Transverse colon (tissue), 4 donors: ENCODE results near the gene NCAPD2. TPM values are rescaled to one million over a fixed set of nuclear protein-coding genes. Genes with fewer than 3 reads are reported as not detected.

Source experiments
- DNase-seq: peaks from one replicate; pipeline ENCODE4 v3.0.0-alpha.2; 2019
- H3K27ac ChIP-seq, 4 donors: fragments of 200-600 bp; sonication (generic); 2 replicates each; pipeline ENCODE4 v1.5.1; 2016 to 2018; ENCODE audit warnings: inconsistent platforms in 4 of 4
- H3K27me3 ChIP-seq: fragments of 200-600 bp; sonication (generic); 2 replicates; pipeline ENCODE4 v1.5.1; 2017; ENCODE audit warnings: inconsistent platforms
- H3K36me3 ChIP-seq, 4 donors: fragments of 200-600 bp; sonication (generic); 2 replicates each; pipeline ENCODE4 v1.5.1; 2017 to 2019; ENCODE audit warnings: inconsistent platforms in 4 of 4
- H3K4me1 ChIP-seq, 4 donors: fragments of 200-600 bp; sonication (generic); 2 replicates each; pipeline ENCODE4 v1.5.1; 2017 to 2020; ENCODE audit warnings: inconsistent platforms in 4 of 4
- H3K4me3 ChIP-seq, 4 donors: fragments of 200-600 bp; sonication (generic); 1 replicate in 1 of 4; 2 replicates in 3 of 4; pipeline versions ENCODE4 v1.5.1 to v1.6.1; 2017 to 2019; ENCODE audit warnings: inconsistent platforms in 4 of 4
- H3K9me3 ChIP-seq, 2 donors: fragments of 200-600 bp; sonication (generic); 2 replicates each; pipeline ENCODE4 v1.5.1; 2017 to 2019; ENCODE audit warnings: inconsistent platforms in 2 of 2
- CTCF ChIP-seq, 5 experiments: fragments of 200-600 bp in 3 of 5; fragments of 450-650 bp in 2 of 5; sonication (generic) in 3 of 5; IDR thresholded peaks; 1 replicate in 2 of 5; 2 replicates in 3 of 5; pipeline ENCODE4 v1.5.1; 2016 to 2017; ENCODE audit warnings: antibody characterized with exemption in 5 of 5, inconsistent platforms in 3 of 5, mild to moderate bottlenecking in 2 of 5, moderate library complexity in 1 of 5
- EP300 ChIP-seq: sonication (generic); formaldehyde crosslinking; IDR thresholded peaks from one replicate; pipeline ENCODE4 v1.6.1; 2017; ENCODE audit warnings: antibody characterized with exemption, low read depth
- POLR2A ChIP-seq: fragments of 450-650 bp; IDR thresholded peaks from one replicate; pipeline ENCODE4 v1.6.1; 2016; ENCODE audit warnings: antibody characterized with exemption, mild to moderate bottlenecking, moderate library complexity
- POLR2AphosphoS5 ChIP-seq, 3 donors: sonication (generic); formaldehyde crosslinking; IDR thresholded peaks; one replicate each; pipeline ENCODE4 v1.6.1; 2016; ENCODE audit warnings: antibody characterized with exemption in 3 of 3
- WGBS, 2 donors: methylation state at CpG; one replicate each; pipeline ENCODE4 v1.1.5; 2018; ENCODE audit warnings: low coverage in 1 of 2; 5-methylcytosine and 5-hydroxymethylcytosine counted together
- in situ Hi-C, 4 donors: fragments of 200-750 bp; cut with MboI; loops; one replicate each; pipeline versions ENCODE4 v1.15.0 to v1.15.1; 2017; ENCODE audit warnings: low sequenced_read_pairs in 3 of 4, low pct_ligation_motif_present in 1 of 4, low pct_unique_long_range_greater_than_20kb in 1 of 4
- intact Hi-C: fragments of 100-400 bp; cut with DNase I; formaldehyde crosslinking; loops from one replicate; pipeline ENCODE4 v1.15.1; 2023; ENCODE audit warnings: low total_unique reads
- total RNA-seq, 4 donors: library from RNA; depleted of rRNA; stranded (reverse); fragments of >200 nt; gene quantifications; one replicate each; pipeline ENCODE4 v1.1.0, GENCODE V29; 2016

NCAPD2 gene
- total RNA-seq, 4 donors from 2014 or later, result 18.3 to 20.2 (median 19.2) TPM

GRCh38 chr12:6522193-6522592, 28.3 kb downstream of the NCAPD2 start:
- in situ Hi-C loops, result no loop called here
- no peak for DNase-seq
- Histone ChIP-seq H3K4me1 (no peaks in the 10 kb centered on the region), H3K27me3 (no peaks in the 10 kb centered on the region), H3K9me3 (no peaks in the 10 kb centered on the region), H3K27ac (no peak overlapping the region), H3K4me3 (no peak overlapping the region), H3K36me3 (peaks cover 0 to 73% (median 34%) of the 10 kb centered on the region in 4 donors)
- 80 to 97% methylated on average over 4 to 10 of the region's 10 CpGs for WGBS, 2 donors
- intact Hi-C loops, result no loop called here
- no peak for TF ChIP-seq EP300
- no peak for TF ChIP-seq POLR2A

GRCh38 chr12:6523708-6524107, 29.8 kb downstream of the NCAPD2 start:
- H3K27ac ChIP-seq, result no peak overlapping the region
- no peak overlapping the region for H3K4me3 ChIP-seq
- H3K9me3 ChIP-seq, result no peaks in the 10 kb centered on the region
- DNase-seq, result no peak
- WGBS, 2 donors, result 76 to 83% methylated on average over 3 of the region's 3 CpGs
- no peaks in the 10 kb centered on the region for H3K27me3 ChIP-seq
- intact Hi-C loops, result no loop called here
- TF ChIP-seq EP300 (no peak), POLR2A (no peak), CTCF (IDR thresholded peaks at IDR 0.05) (no peak), POLR2AphosphoS5 (IDR thresholded peaks at IDR 0.05) (no peak)
- no peaks in the 10 kb centered on the region for H3K4me1 ChIP-seq
- in situ Hi-C loops, result no loop called here
- H3K36me3 ChIP-seq, result peaks cover 0 to 78% (median 35%) of the 10 kb centered on the region in 4 donors

- Histone ChIP-seq H3K9me3 (no peaks in the 10 kb centered on the region), H3K4me3 (no peak overlapping the region), H3K27me3 (no peaks in the 10 kb centered on the region), H3K4me1 (no peaks in the 10 kb centered on the region), H3K36me3 (peaks cover 0 to 87% (median 35%) of the 10 kb centered on the region in 4 donors), H3K27ac (no peak overlapping the region)
- intact Hi-C loops, result no loop called here
- in situ Hi-C loops, result loop anchor here in 1 of 4 donors (25.0 kb wide), 2 partner anchors 87 to 187 kb away; partner anchors contain the start of genes CD27 and TNFRSF1A
- no peak for DNase-seq
- 92% methylated on average over 5 of the region's 5 CpGs; no CpG with 5 or more reads in 1 of the 2 donors for WGBS, 2 donors
- no peak for TF ChIP-seq POLR2A
These were observed 30.7 kb downstream of the NCAPD2 start for GRCh38 chr12:6524648-6525047.

GRCh38 chr12:6526201-6526600, 32.3 kb downstream of the NCAPD2 start:
- intact Hi-C loops (no loop called here), in situ Hi-C loops (loop anchor here in 1 of 4 donors (25.0 kb wide), 2 partner anchors 89 to 189 kb away; partner anchors contain the start of genes CD27 and TNFRSF1A)
- WGBS, 2 donors, result 93 to 94% methylated on average over 3 to 7 of the region's 7 CpGs
- no peak overlapping the region for H3K27ac ChIP-seq
- H3K4me3 ChIP-seq, result no peak overlapping the region
- H3K36me3 ChIP-seq, result peaks cover 0 to 75% (median 31%) of the 10 kb centered on the region in 4 donors
- no peak for DNase-seq
- no peaks in the 10 kb centered on the region for H3K4me1 ChIP-seq
- TF ChIP-seq POLR2AphosphoS5 (IDR thresholded peaks at IDR 0.05) (no peak), POLR2A (no peak), CTCF (IDR thresholded peaks at IDR 0.05) (no peak), EP300 (no peak)
- H3K27me3 ChIP-seq, result no peaks in the 10 kb centered on the region
- no peaks in the 10 kb centered on the region for H3K9me3 ChIP-seq

GRCh38 chr12:6526766-6527525, 33.0 kb downstream of the NCAPD2 start:
- H3K27ac ChIP-seq, result no peak overlapping the region
- peaks cover 0 to 67% (median 27%) of the 10 kb centered on the region in 4 donors for H3K36me3 ChIP-seq
- H3K27me3 ChIP-seq, result no peaks in the 10 kb centered on the region
- DNase-seq, result no peak
- H3K4me3 ChIP-seq, result no peak overlapping the region
- peaks cover 0 to 3% (median 1%) of the 10 kb centered on the region in 4 donors for H3K4me1 ChIP-seq
- TF ChIP-seq EP300 (no peak), POLR2AphosphoS5 (IDR thresholded peaks at IDR 0.05) (no peak), POLR2A (no peak), CTCF (IDR thresholded peaks at IDR 0.05) (no peak)
- intact Hi-C loops, result no loop called here
- H3K9me3 ChIP-seq, result no peaks in the 10 kb centered on the region
- in situ Hi-C loops, result loop anchor here in 1 of 4 donors (25.0 kb wide), 2 partner anchors 90 to 190 kb away; partner anchors contain the start of genes CD27 and TNFRSF1A
- WGBS, 2 donors, result 92 to 94% methylated on average over 9 to 19 of the region's 19 CpGs
